Measurements from ENCODE around the gene CES2. TPM values are rescaled to one million over a fixed set of nuclear protein-coding genes. Genes with fewer than 3 reads are reported as not detected.
"Not testable (repeated sequence)": the region's sequence is repeated elsewhere in the genome, so short reads cannot be mapped to it uniquely, and the experiment has no call there.

Gene CES2
- total RNA-seq, 1 donor = 42.3 TPM

- Histone ChIP-seq H3K27me3 (ENCODE audit: insufficient read depth, low read length) (peaks cover 19% of the 10 kb centered on the region), H3K27ac (ENCODE audit: low read depth, low read length) (no peak overlapping the region), H2AFZ (ENCODE audit: low read length) (no peak overlapping the region), H3K9me3 (ENCODE audit: low read depth, low read length) (peaks cover 5% of the 10 kb centered on the region), H3K36me3 (ENCODE audit: insufficient read depth, low read length) (no peaks in the 10 kb centered on the region), H3K4me1 (ENCODE audit: insufficient read depth, low read length) (no peaks in the 10 kb centered on the region), H3K4me2 (ENCODE audit: insufficient read depth, low read length) (no peak overlapping the region), H4K20me1 (ENCODE audit: insufficient read depth, low read length) (no peaks in the 10 kb centered on the region), H3K4me3 (ENCODE audit: insufficient read depth, low read length) (no peak overlapping the region), H3K79me2 (ENCODE audit: insufficient read depth, low read length) (no peaks in the 10 kb centered on the region)
- peak; percentile 89 for TF ChIP-seq CTCF (IDR thresholded peaks at IDR 0.05; ENCODE audit: extremely low read depth, low read depth, low read length)
- peak; percentile 93 for DNase-seq (ENCODE audit: insufficient read length, low spot score, missing footprints)
Observed at GRCh38 chr16:66954097-66954659, 18.9 kb downstream of the CES2 start.

- not testable (repeated sequence) for H3K4me3 ChIP-seq (ENCODE audit: insufficient read depth, low read length); H3K4me2 ChIP-seq (ENCODE audit: insufficient read depth, low read length); H3K79me2 ChIP-seq (ENCODE audit: insufficient read depth, low read length); H3K36me3 ChIP-seq (ENCODE audit: insufficient read depth, low read length); H3K27ac ChIP-seq (ENCODE audit: low read depth, low read length); H4K20me1 ChIP-seq (ENCODE audit: insufficient read depth, low read length); H2AFZ ChIP-seq (ENCODE audit: low read length); H3K9me3 ChIP-seq (ENCODE audit: low read depth, low read length); DNase-seq (ENCODE audit: insufficient read length, low spot score, missing footprints); H3K4me1 ChIP-seq (ENCODE audit: insufficient read depth, low read length)
- peaks cover 11% of the 10 kb centered on the region for H3K27me3 ChIP-seq (ENCODE audit: insufficient read depth, low read length)
Observed at GRCh38 chr16:66955363-66956153, 20.2 kb downstream of the CES2 start.

GRCh38 chr16:66956154-66956457, 20.8 kb downstream of the CES2 start:
- H3K9me3 ChIP-seq (ENCODE audit: low read depth, low read length); H3K27me3 ChIP-seq (ENCODE audit: insufficient read depth, low read length): not testable (repeated sequence)

GRCh38 chr16:66958857-66959703, 23.8 kb downstream of the CES2 start:
- no peak for DNase-seq (ENCODE audit: insufficient read length, low spot score, missing footprints)
- Histone ChIP-seq H4K20me1 (ENCODE audit: insufficient read depth, low read length) (no peaks in the 10 kb centered on the region), H3K27ac (ENCODE audit: low read depth, low read length) (no peak overlapping the region), H3K4me2 (ENCODE audit: insufficient read depth, low read length) (no peak overlapping the region), H3K27me3 (ENCODE audit: insufficient read depth, low read length) (peaks cover 7% of the 10 kb centered on the region), H3K4me1 (ENCODE audit: insufficient read depth, low read length) (peaks cover 4% of the 10 kb centered on the region), H2AFZ (ENCODE audit: low read length) (no peak overlapping the region), H3K36me3 (ENCODE audit: insufficient read depth, low read length) (no peaks in the 10 kb centered on the region), H3K79me2 (ENCODE audit: insufficient read depth, low read length) (no peaks in the 10 kb centered on the region), H3K9me3 (ENCODE audit: low read depth, low read length) (no peaks in the 10 kb centered on the region), H3K4me3 (ENCODE audit: insufficient read depth, low read length) (no peak overlapping the region)
- TF ChIP-seq CTCF (IDR thresholded peaks at IDR 0.05; ENCODE audit: extremely low read depth, low read depth, low read length) = no peak

More at GRCh38 chr16:66956154-66956457, 20.8 kb downstream of the CES2 start:
- not testable (repeated sequence) for H3K36me3 ChIP-seq (ENCODE audit: insufficient read depth, low read length); H4K20me1 ChIP-seq (ENCODE audit: insufficient read depth, low read length); H3K27ac ChIP-seq (ENCODE audit: low read depth, low read length); H2AFZ ChIP-seq (ENCODE audit: low read length); DNase-seq (ENCODE audit: insufficient read length, low spot score, missing footprints); H3K4me2 ChIP-seq (ENCODE audit: insufficient read depth, low read length); H3K4me3 ChIP-seq (ENCODE audit: insufficient read depth, low read length); H3K79me2 ChIP-seq (ENCODE audit: insufficient read depth, low read length); H3K4me1 ChIP-seq (ENCODE audit: insufficient read depth, low read length)

Data from osteoblast (primary cell).